HG03064 (cell line): ENCODE measurements around the gene HSPB7.
"Not testable (repeated sequence)": the region's sequence is repeated elsewhere in the genome, so short reads cannot be mapped to it uniquely, and the experiment has no call there.

ENCODE experiments used
- ATAC-seq: cut with Tn5 transposase; IDR thresholded peaks from one replicate; pipeline ENCODE4 v1.9.1; 2021; ENCODE audit warnings: low read depth; ENCODE audit not compliant: unreplicated experiment

Gene HSPB7

GRCh38 chr1:15985611-15986297 is 32.1 kb downstream of the HSPB7 start:
- no peak for ATAC-seq

GRCh38 chr1:15983275-15983674 is 34.6 kb downstream of the HSPB7 start:
- no peak for ATAC-seq

- no peak for ATAC-seq
These were observed 36.2 kb downstream of the HSPB7 start for GRCh38 chr1:15981679-15982078.

- not testable (repeated sequence) for ATAC-seq
These were observed 39.9 kb downstream of the HSPB7 start for GRCh38 chr1:15977947-15978346.

GRCh38 chr1:15975805-15976680 is 41.8 kb downstream of the HSPB7 start, which contains the start of gene ZBTB17:
TSS of gene ZBTB17 (minus strand) at chr1:15976101. CDS start at chr1:15948495, 27,606 bp downstream.
- peak; percentile 65 for ATAC-seq

- peak; percentile 36 for ATAC-seq
These were observed 42.5 kb downstream of the HSPB7 start for GRCh38 chr1:15975358-15975804.

GRCh38 chr1:15974855-15975254 is 43.0 kb downstream of the HSPB7 start:
- peak; percentile 23 for ATAC-seq

GRCh38 chr1:15973772-15974171 is 44.1 kb downstream of the HSPB7 start:
- no peak for ATAC-seq

- no peak for ATAC-seq
These were observed 45.4 kb downstream of the HSPB7 start for GRCh38 chr1:15972409-15972808.

GRCh38 chr1:15970911-15971310 is 46.9 kb downstream of the HSPB7 start:
- ATAC-seq, result no peak

GRCh38 chr1:15969321-15969880 is 48.4 kb downstream of the HSPB7 start:
- ATAC-seq, result no peak

- ATAC-seq, result no peak
These were observed 49.7 kb downstream of the HSPB7 start for GRCh38 chr1:15968172-15968571.

- no peak for ATAC-seq
These were observed 50.9 kb downstream of the HSPB7 start for GRCh38 chr1:15966956-15967344.

- ATAC-seq, result peak; percentile 70
These were observed 51.5 kb downstream of the HSPB7 start for GRCh38 chr1:15966081-15966955.

- ATAC-seq, result no peak
These were observed 52.5 kb downstream of the HSPB7 start for GRCh38 chr1:15965228-15965767.
